HG03565 (cell line): ENCODE results near the gene BPIFB3.

Experiments
- ATAC-seq: cut with Tn5 transposase; IDR thresholded peaks from one replicate; pipeline ENCODE4 v1.9.1; 2021; ENCODE audit warnings: mild to moderate bottlenecking, moderate library complexity; ENCODE audit not compliant: unreplicated experiment

BPIFB3 gene

GRCh38 chr20:33053291-33054106, at the start of gene BPIFB3:
TSS of gene BPIFB3 (plus strand) at chr20:33053903. CDS start at chr20:33055436, 1,533 bp downstream.
- ATAC-seq, result no peak

- no peak for ATAC-seq
Observed at GRCh38 chr20:33004141-33004751, 49.5 kb upstream of the BPIFB3 start, which contains the start of gene SUN5. TSS of gene SUN5 (minus strand) at chr20:33004433. CDS start at chr20:33004340, 93 bp downstream.

- ATAC-seq, result no peak
Observed at GRCh38 chr20:33005132-33005566, 48.6 kb upstream of the BPIFB3 start.

- ATAC-seq, result no peak
Observed at GRCh38 chr20:33005908-33006775, 47.6 kb upstream of the BPIFB3 start.

GRCh38 chr20:33006776-33007375, 46.8 kb upstream of the BPIFB3 start:
- ATAC-seq, result no peak

GRCh38 chr20:33007376-33008335, 46.0 kb upstream of the BPIFB3 start, which contains the start of gene BPIFB2:
TSS of gene BPIFB2 (plus strand) at chr20:33007704. CDS start at chr20:33008575, 871 bp downstream.
- ATAC-seq, result no peak

GRCh38 chr20:33008336-33009213, 45.1 kb upstream of the BPIFB3 start:
- no peak for ATAC-seq

- no peak for ATAC-seq
Observed at GRCh38 chr20:33009214-33010132, 44.2 kb upstream of the BPIFB3 start.

GRCh38 chr20:33010133-33010504, 43.6 kb upstream of the BPIFB3 start:
- no peak for ATAC-seq

GRCh38 chr20:33010674-33011449, 42.8 kb upstream of the BPIFB3 start:
- ATAC-seq, result no peak

GRCh38 chr20:33012327-33013189, 41.1 kb upstream of the BPIFB3 start:
- ATAC-seq, result no peak

- no peak for ATAC-seq
Observed at GRCh38 chr20:33013701-33014326, 39.9 kb upstream of the BPIFB3 start.

GRCh38 chr20:33014336-33015113, 39.2 kb upstream of the BPIFB3 start:
- no peak for ATAC-seq

- ATAC-seq, result no peak
Observed at GRCh38 chr20:33015114-33015484, 38.6 kb upstream of the BPIFB3 start.
